Right atrium auricular region (tissue), 2 donors: ENCODE results near the gene CCDC85C. TPM values are rescaled to one million over a fixed set of nuclear protein-coding genes. Genes with fewer than 3 reads are reported as not detected.
A peak's percentile ranks its signal among the peaks of the same experiment; 100 is the strongest.

ENCODE experiments used
- DNase-seq: peaks from one replicate; pipeline ENCODE4 v3.0.0-alpha.2; 2019; ENCODE audit warnings: low spot score
- H3K27ac ChIP-seq, 2 donors: fragments of 200-600 bp; sonication (generic); 1 replicate in 1 of 2; 2 replicates in 1 of 2; pipeline ENCODE4 v1.5.1; 2016 to 2019
- H3K27me3 ChIP-seq, 2 donors: fragments of 200-600 bp; sonication (generic); one replicate each; pipeline versions ENCODE4 v1.5.1 to v1.6.0; 2017 to 2019
- H3K36me3 ChIP-seq: fragments of 200-600 bp; sonication (generic); one replicate; pipeline ENCODE4 v1.5.1; 2016
- H3K4me1 ChIP-seq, 2 donors: fragments of 200-600 bp; sonication (generic); one replicate each; pipeline versions ENCODE4 v1.5.1 to v1.6.0; 2017 to 2019
- H3K4me3 ChIP-seq, 2 donors: fragments of 200-600 bp; sonication (generic); 1 replicate in 1 of 2; 2 replicates in 1 of 2; pipeline ENCODE4 v1.5.1; 2017 to 2019; ENCODE audit warnings: mild to moderate bottlenecking in 1 of 2, moderate library complexity in 1 of 2
- H3K9me3 ChIP-seq, 2 donors: fragments of 200-600 bp; sonication (generic); one replicate each; pipeline ENCODE4 v1.5.1; 2019
- total RNA-seq, 2 donors: library from RNA; depleted of rRNA; stranded (reverse); fragments of >200 nt; gene quantifications; one replicate each; pipeline ENCODE4 v1.1.0, GENCODE V29; 2016
- TF ChIP-seq, protein P1 (sequence below), 2 donors: fragments of 200-600 bp; sonication (generic); IDR thresholded peaks; one replicate each; pipeline ENCODE4 v1.5.1; 2019; ENCODE audit warnings: antibody characterized with exemption in 2 of 2

CCDC85C gene
- total RNA-seq, 2 donors from 2014 or later, result 17.1 to 17.7 TPM

GRCh38 chr14:99520571-99521081 is 83.4 kb downstream of the CCDC85C start:
- H3K27me3 ChIP-seq, result no peaks in the 10 kb centered on the region
- TF ChIP-seq, protein P1, sequence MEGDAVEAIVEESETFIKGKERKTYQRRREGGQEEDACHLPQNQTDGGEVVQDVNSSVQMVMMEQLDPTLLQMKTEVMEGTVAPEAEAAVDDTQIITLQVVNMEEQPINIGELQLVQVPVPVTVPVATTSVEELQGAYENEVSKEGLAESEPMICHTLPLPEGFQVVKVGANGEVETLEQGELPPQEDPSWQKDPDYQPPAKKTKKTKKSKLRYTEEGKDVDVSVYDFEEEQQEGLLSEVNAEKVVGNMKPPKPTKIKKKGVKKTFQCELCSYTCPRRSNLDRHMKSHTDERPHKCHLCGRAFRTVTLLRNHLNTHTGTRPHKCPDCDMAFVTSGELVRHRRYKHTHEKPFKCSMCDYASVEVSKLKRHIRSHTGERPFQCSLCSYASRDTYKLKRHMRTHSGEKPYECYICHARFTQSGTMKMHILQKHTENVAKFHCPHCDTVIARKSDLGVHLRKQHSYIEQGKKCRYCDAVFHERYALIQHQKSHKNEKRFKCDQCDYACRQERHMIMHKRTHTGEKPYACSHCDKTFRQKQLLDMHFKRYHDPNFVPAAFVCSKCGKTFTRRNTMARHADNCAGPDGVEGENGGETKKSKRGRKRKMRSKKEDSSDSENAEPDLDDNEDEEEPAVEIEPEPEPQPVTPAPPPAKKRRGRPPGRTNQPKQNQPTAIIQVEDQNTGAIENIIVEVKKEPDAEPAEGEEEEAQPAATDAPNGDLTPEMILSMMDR (IDR thresholded peaks at IDR 0.05), result no peak
- H3K36me3 ChIP-seq, result no peaks in the 10 kb centered on the region
- H3K4me1 ChIP-seq, result peaks cover 0 to 48% of the 10 kb centered on the region in 2 donors
- H3K27ac ChIP-seq, result no peak overlapping the region
- no peak overlapping the region for H3K4me3 ChIP-seq
- H3K9me3 ChIP-seq, result no peaks in the 10 kb centered on the region
- no peak for DNase-seq

- Histone ChIP-seq H3K27ac (no peak overlapping the region), H3K27me3 (no peaks in the 10 kb centered on the region), H3K9me3 (no peaks in the 10 kb centered on the region), H3K4me1 (peaks cover 0 to 42% of the 10 kb centered on the region in 2 donors), H3K4me3 (no peak overlapping the region), H3K36me3 (no peaks in the 10 kb centered on the region)
- DNase-seq, result no peak
- TF ChIP-seq, protein P1 (IDR thresholded peaks at IDR 0.05), result no peak
Measured at GRCh38 chr14:99519931-99520421, 84.0 kb downstream of the CCDC85C start.

GRCh38 chr14:99519347-99519881 is 84.6 kb downstream of the CCDC85C start:
- Histone ChIP-seq H3K4me1 (peaks cover 0 to 36% of the 10 kb centered on the region in 2 donors), H3K4me3 (no peak overlapping the region), H3K9me3 (no peaks in the 10 kb centered on the region), H3K27me3 (no peaks in the 10 kb centered on the region), H3K36me3 (peaks cover 5% of the 10 kb centered on the region), H3K27ac (no peak overlapping the region)
- DNase-seq, result no peak
- TF ChIP-seq, protein P1 (IDR thresholded peaks at IDR 0.05), result no peak

DNA sequence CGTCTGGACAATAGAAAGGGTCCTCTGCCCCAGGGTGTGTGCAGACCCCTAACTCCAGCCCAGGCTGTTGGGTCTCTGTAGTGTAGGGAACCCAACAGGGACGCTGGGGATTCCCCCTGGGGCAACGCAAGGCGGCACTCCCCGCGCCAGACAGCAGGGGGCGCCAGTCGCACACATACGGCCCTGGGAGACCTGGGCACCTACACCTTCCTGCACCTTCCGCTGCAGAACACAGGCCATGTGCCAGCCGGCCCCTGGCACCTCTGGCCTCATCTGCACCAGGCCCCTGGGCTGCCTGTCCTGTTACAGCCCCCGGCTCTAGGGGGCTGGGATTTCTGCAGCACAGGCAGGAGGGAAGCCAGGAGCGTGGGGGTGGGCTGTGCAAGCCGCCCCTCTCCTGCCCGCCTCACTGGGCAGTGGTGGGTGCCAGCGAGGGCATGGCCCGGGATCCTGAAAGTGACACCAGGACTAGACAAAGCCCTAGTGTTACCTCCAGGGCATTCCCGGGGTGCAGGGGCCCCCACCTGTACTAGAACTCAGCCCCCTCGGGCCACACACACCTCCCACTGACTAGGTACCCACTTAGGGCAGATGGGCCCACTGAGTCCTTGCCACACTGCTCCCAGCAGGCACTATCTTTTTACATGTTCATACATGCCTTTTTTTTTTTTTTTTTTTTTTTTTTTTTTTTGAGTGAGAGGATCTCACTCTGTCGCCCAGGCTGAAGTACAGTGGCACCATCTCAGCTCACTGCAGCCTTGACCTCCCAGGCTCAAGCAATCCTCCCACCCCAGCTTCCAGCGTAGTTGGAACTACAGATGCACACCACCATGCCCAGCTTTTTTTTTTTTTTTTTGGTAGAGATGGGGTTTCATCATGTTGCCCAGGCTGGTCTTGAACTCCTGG is 85.3 kb downstream of the CCDC85C start:
- no peaks in the 10 kb centered on the region for H3K9me3 ChIP-seq
- no peaks in the 10 kb centered on the region for H3K27me3 ChIP-seq
- peaks cover 0 to 29% of the 10 kb centered on the region in 2 donors for H3K4me1 ChIP-seq
- no peak overlapping the region for H3K4me3 ChIP-seq
- H3K27ac ChIP-seq, result no peak overlapping the region
- peaks cover 11% of the 10 kb centered on the region for H3K36me3 ChIP-seq
- TF ChIP-seq, protein P1 (IDR thresholded peaks at IDR 0.05), result peak; percentile 99
- peak; percentile 72 for DNase-seq

DNA sequence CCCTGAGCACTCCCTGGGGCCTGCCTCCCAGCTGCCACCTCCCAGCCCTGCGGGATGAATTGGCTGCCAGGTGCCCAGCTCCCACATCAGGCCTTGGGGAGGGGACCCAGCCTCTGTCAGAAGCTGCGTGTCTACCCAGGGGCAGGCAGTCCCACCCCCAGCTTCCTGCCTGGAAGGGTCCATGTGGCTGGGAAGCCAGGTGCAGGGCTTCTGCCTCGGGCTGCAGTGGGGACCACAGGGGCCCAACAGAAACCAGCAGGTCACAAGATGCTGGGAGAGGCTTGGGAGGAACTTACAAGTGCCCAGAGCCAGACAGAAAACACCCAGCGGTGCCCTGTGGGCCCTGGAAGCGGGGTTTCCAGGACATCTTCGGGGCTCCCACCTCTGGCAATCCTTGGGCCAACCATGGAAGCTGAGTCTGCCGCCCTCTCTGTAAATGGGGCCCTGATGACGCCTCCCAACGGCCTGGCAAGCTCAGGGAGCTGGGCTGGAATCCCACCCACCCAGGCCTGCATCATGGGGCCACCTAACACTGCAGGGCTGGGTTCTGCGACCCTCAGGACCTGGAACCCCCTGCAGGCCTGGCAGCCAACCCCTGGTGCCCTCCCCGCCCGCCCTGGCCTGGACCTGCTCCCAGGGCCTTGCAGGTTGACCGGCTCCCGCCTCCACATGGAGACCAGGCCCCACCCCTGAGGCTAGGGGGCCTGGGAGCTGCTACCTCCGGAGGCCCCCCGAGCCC is 86.2 kb downstream of the CCDC85C start:
- Histone ChIP-seq H3K9me3 (no peaks in the 10 kb centered on the region), H3K4me1 (peaks cover 0 to 20% of the 10 kb centered on the region in 2 donors), H3K4me3 (no peak overlapping the region), H3K27ac (no peak overlapping the region), H3K27me3 (no peaks in the 10 kb centered on the region), H3K36me3 (peaks cover 11% of the 10 kb centered on the region)
- DNase-seq, result no peak
- TF ChIP-seq, protein P1 (IDR thresholded peaks at IDR 0.05), result no peak
